ENCODE results near the gene CDYL.

Gene CDYL

GRCh38 chr6:4890627-4891026, 114.4 kb downstream of the CDYL start:
- H3K27ac Mint-ChIP-seq = no peak overlapping the region
- peaks cover 29% of the 10 kb centered on the region for H3K4me1 Mint-ChIP-seq
- DNase-seq = no peak

GRCh38 chr6:4891141-4891540, 114.9 kb downstream of the CDYL start:
- ATAC-seq (no peak), DNase-seq (no peak)
- no peak overlapping the region for H3K4me3 Mint-ChIP-seq
- H3K9me3 Mint-ChIP-seq = no peaks in the 10 kb centered on the region
- no peak overlapping the region for H3K27ac Mint-ChIP-seq
- H3K4me1 Mint-ChIP-seq = peaks cover 27% of the 10 kb centered on the region
- H3K27me3 Mint-ChIP-seq = no peaks in the 10 kb centered on the region

More at GRCh38 chr6:4890627-4891026, 114.4 kb downstream of the CDYL start:
- Mint-ChIP-seq H3K4me3 (no peak overlapping the region), H3K27me3 (no peaks in the 10 kb centered on the region), H3K9me3 (no peaks in the 10 kb centered on the region)
- ATAC-seq = no peak

- Mint-ChIP-seq H3K4me1 (peaks cover 18% of the 10 kb centered on the region), H3K4me3 (no peak overlapping the region), H3K27ac (peak overlapping the region in 1 of 2 donors; percentile 72), H3K9me3 (no peaks in the 10 kb centered on the region), H3K27me3 (no peaks in the 10 kb centered on the region)
- ATAC-seq (no peak), DNase-seq (no peak)
Measured at GRCh38 chr6:4892785-4893485, 116.7 kb downstream of the CDYL start.

GRCh38 chr6:4894049-4894448, 117.8 kb downstream of the CDYL start:
- H3K4me1 Mint-ChIP-seq = peaks cover 10% of the 10 kb centered on the region
- no peak for DNase-seq
- peaks cover 0 to 2% of the 10 kb centered on the region in 2 donors for H3K9me3 Mint-ChIP-seq
- H3K27ac Mint-ChIP-seq = no peak overlapping the region
- ATAC-seq = no peak
- no peak overlapping the region for H3K4me3 Mint-ChIP-seq
- no peaks in the 10 kb centered on the region for H3K27me3 Mint-ChIP-seq

- ATAC-seq (no peak), DNase-seq (no peak)
- peak overlapping the region in 1 of 2 donors; percentile 50 for H3K27ac Mint-ChIP-seq
- peaks cover 0 to 5% of the 10 kb centered on the region in 2 donors for H3K9me3 Mint-ChIP-seq
- H3K4me3 Mint-ChIP-seq = no peak overlapping the region
- H3K4me1 Mint-ChIP-seq = no peaks in the 10 kb centered on the region
- no peaks in the 10 kb centered on the region for H3K27me3 Mint-ChIP-seq
Measured at GRCh38 chr6:4895971-4896370, 119.8 kb downstream of the CDYL start.

GRCh38 chr6:4896401-4896800, 120.2 kb downstream of the CDYL start:
- Mint-ChIP-seq H3K27me3 (no peaks in the 10 kb centered on the region), H3K4me1 (peaks cover 4% of the 10 kb centered on the region), H3K4me3 (no peak overlapping the region), H3K27ac (no peak overlapping the region), H3K9me3 (peaks cover 0 to 5% of the 10 kb centered on the region in 2 donors)
- DNase-seq = no peak
- no peak for ATAC-seq

- Mint-ChIP-seq H3K27me3 (no peaks in the 10 kb centered on the region), H3K27ac (no peak overlapping the region), H3K4me3 (no peak overlapping the region), H3K9me3 (peaks cover 0 to 5% of the 10 kb centered on the region in 2 donors), H3K4me1 (peaks cover 9% of the 10 kb centered on the region)
- ATAC-seq = no peak
- no peak for DNase-seq
Measured at GRCh38 chr6:4899249-4900034, 123.2 kb downstream of the CDYL start.

- H3K9me3 Mint-ChIP-seq = peaks cover 0 to 5% of the 10 kb centered on the region in 2 donors
- peaks cover 19% of the 10 kb centered on the region for H3K4me1 Mint-ChIP-seq
- no peaks in the 10 kb centered on the region for H3K27me3 Mint-ChIP-seq
- H3K27ac Mint-ChIP-seq = peak overlapping the region in 1 of 2 donors; percentile 40
- DNase-seq = no peak
- H3K4me3 Mint-ChIP-seq = no peak overlapping the region
- no peak for ATAC-seq
Measured at GRCh38 chr6:4901386-4902061, 125.3 kb downstream of the CDYL start.

GRCh38 chr6:4902363-4902762, 126.2 kb downstream of the CDYL start:
- no peaks in the 10 kb centered on the region for H3K27me3 Mint-ChIP-seq
- H3K9me3 Mint-ChIP-seq = peaks cover 0 to 5% of the 10 kb centered on the region in 2 donors
- no peak overlapping the region for H3K4me3 Mint-ChIP-seq
- peaks cover 27% of the 10 kb centered on the region for H3K4me1 Mint-ChIP-seq
- no peak overlapping the region for H3K27ac Mint-ChIP-seq
- ATAC-seq (no peak), DNase-seq (no peak)

- Mint-ChIP-seq H3K27me3 (no peaks in the 10 kb centered on the region), H3K4me3 (no peak overlapping the region), H3K27ac (no peak overlapping the region), H3K9me3 (peaks cover 0 to 5% of the 10 kb centered on the region in 2 donors), H3K4me1 (peaks cover 35% of the 10 kb centered on the region)
- ATAC-seq (no peak), DNase-seq (no peak)
Measured at GRCh38 chr6:4903121-4903520, 126.9 kb downstream of the CDYL start.

GRCh38 chr6:4903751-4904370, 127.7 kb downstream of the CDYL start:
- Mint-ChIP-seq H3K27ac (no peak overlapping the region), H3K9me3 (peaks cover 0 to 5% of the 10 kb centered on the region in 2 donors), H3K27me3 (no peaks in the 10 kb centered on the region), H3K4me3 (no peak overlapping the region), H3K4me1 (peaks cover 42% of the 10 kb centered on the region)
- ATAC-seq (no peak), DNase-seq (no peak)

- H3K27ac Mint-ChIP-seq = no peak overlapping the region
Measured at GRCh38 chr6:4904461-4905025, 128.3 kb downstream of the CDYL start.

GRCh38 chr6:4905826-4906225, 129.6 kb downstream of the CDYL start:
- DNase-seq (no peak), ATAC-seq (no peak)
- Mint-ChIP-seq H3K27ac (peak overlapping the region in 1 of 2 donors; percentile 82), H3K9me3 (no peaks in the 10 kb centered on the region), H3K4me3 (peak overlapping the region; percentile 69 to 77), H3K27me3 (no peaks in the 10 kb centered on the region), H3K4me1 (peaks cover 60% of the 10 kb centered on the region)

More at GRCh38 chr6:4904461-4905025, 128.3 kb downstream of the CDYL start:
- Mint-ChIP-seq H3K4me3 (no peak overlapping the region), H3K4me1 (peaks cover 48% of the 10 kb centered on the region), H3K27me3 (no peaks in the 10 kb centered on the region), H3K9me3 (no peaks in the 10 kb centered on the region)
- DNase-seq (no peak), ATAC-seq (no peak)

GRCh38 chr6:4906293-4907276, 130.4 kb downstream of the CDYL start:
- Mint-ChIP-seq H3K4me3 (peak overlapping the region; percentile 69 to 77), H3K4me1 (peaks cover 55% of the 10 kb centered on the region), H3K27me3 (no peaks in the 10 kb centered on the region), H3K27ac (peak overlapping the region; percentile 79 to 82), H3K9me3 (no peaks in the 10 kb centered on the region)
- ATAC-seq (peak; percentile 94), DNase-seq (peak in 1 of 2 donors; percentile 37)
